ENCODE measurements around the gene LEO1. TPM values are rescaled to one million over a fixed set of nuclear protein-coding genes. Genes with fewer than 3 reads are reported as not detected.

LEO1 gene
- total and polyA plus RNA-seq, 10 of the 15 experiments (the other 5 are each of a cell fraction or from before 2014, with no cell fraction given), result 13.6 to 50.6 (median 32.4) TPM

DNA sequence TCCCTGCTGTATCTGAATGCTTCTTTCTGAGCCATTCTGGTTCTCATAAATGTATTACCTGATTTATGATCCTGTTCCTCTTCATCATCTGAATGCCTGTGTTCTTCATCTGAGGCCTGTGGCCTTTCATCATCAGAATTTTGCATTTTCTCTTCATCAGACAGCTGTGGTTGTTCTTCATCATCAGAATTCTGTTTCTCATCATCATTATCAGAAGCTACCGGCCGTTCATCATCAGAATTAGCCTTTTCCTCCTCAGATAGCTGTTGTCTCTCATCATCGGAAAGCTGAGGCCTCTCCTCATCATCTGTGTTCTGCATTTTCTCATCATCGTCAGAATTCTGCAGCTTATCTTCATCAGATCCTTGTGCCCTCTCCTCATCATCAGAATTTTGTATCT, 5.9 kb downstream of the LEO1 start:
- H3K4me2 ChIP-seq (ENCODE audit: control insufficient read depth, insufficient read depth), result no peak overlapping the region
- H4K20me1 ChIP-seq (ENCODE audit: control insufficient read depth, insufficient read depth), result no peaks in the 10 kb centered on the region
- no peak for ATAC-seq
- SMC1A ChIA-PET (ENCODE audit: uncharacterized antibody, unreplicated experiment), result interaction anchor here (1.2 kb wide), 1 partner anchor 11 kb away, joined by 3 read pairs; no protein-coding TSS in a partner anchor
- no peak for FAIRE-seq
- CTCF ChIA-PET, result interaction anchor here (1.0 to 1.7 kb wide), 4 partner anchors 47 to 219 kb away, joined by 5 to 6 read pairs (median 5); no protein-coding TSS in a partner anchor
- WGBS (ENCODE audit: insufficient coverage, insufficient replicate concordance, low lambda C conversion rate, missing lambda C conversion rate), result 97% methylated on average over 4 of the region's 4 CpGs
- DNase-seq (ENCODE audit: low read depth, low spot score), result no peak
- peaks cover 3 to 14% of the 10 kb centered on the region in 2 experiments for H3K36me3 ChIP-seq (ENCODE audit: control insufficient read depth in 2 of 2, insufficient read depth in 2 of 2, low read length in 1 of 2)
- peaks cover 39% of the 10 kb centered on the region for H3K79me2 ChIP-seq (ENCODE audit: control insufficient read depth, insufficient read depth, low read length)
- POLR2A ChIA-PET, result no interaction called here
- no peaks in the 10 kb centered on the region for H3K27me3 ChIP-seq (replicated peaks in 1 of 2; ENCODE audit: control insufficient read depth in 2 of 2, insufficient read depth in 2 of 2, low read length in 1 of 2)
- intact Hi-C loops (cut with micrococcal nuclease; ENCODE audit: unreplicated experiment) (no loop called here), in situ Hi-C loops (cut with MboI) (no loop called here)
- RAD21 ChIA-PET (ENCODE audit: unreplicated experiment), result no interaction called here
- no peak overlapping the region for H3K9ac ChIP-seq (ENCODE audit: control insufficient read depth, insufficient read depth, low read length)
- peaks cover 4% of the 10 kb centered on the region; the same call in 1 of the 3 replicates for H3K9me3 ChIP-seq (replicated peaks; ENCODE audit: control insufficient read depth, insufficient read depth, low read length)
- H3K4me3 ChIP-seq, result no peak overlapping the region
- no peak overlapping the region for H3K27ac ChIP-seq (ENCODE audit: control insufficient read depth, insufficient read depth)
- H2AFZ ChIP-seq (ENCODE audit: control insufficient read depth, low read depth, low read length), result no peak overlapping the region
- TSS peak; percentile 62 for BruUV-seq (replicated peaks)
- H3K4me1 ChIP-seq (ENCODE audit: control insufficient read depth, insufficient read depth, low read length), result no peaks in the 10 kb centered on the region
- no peak for TF ChIP-seq BHLHE40 (IDR thresholded peaks at IDR 0.05; ENCODE audit: borderline replicate concordance in 1 of 2, low read depth in 2 of 2, low read length in 1 of 2)
- TF ChIP-seq EZH2 (IDR thresholded peaks at IDR 0.05; ENCODE audit: borderline replicate concordance, control insufficient read depth, low read depth, low read length), result no peak
- TF ChIP-seq, protein P1, sequence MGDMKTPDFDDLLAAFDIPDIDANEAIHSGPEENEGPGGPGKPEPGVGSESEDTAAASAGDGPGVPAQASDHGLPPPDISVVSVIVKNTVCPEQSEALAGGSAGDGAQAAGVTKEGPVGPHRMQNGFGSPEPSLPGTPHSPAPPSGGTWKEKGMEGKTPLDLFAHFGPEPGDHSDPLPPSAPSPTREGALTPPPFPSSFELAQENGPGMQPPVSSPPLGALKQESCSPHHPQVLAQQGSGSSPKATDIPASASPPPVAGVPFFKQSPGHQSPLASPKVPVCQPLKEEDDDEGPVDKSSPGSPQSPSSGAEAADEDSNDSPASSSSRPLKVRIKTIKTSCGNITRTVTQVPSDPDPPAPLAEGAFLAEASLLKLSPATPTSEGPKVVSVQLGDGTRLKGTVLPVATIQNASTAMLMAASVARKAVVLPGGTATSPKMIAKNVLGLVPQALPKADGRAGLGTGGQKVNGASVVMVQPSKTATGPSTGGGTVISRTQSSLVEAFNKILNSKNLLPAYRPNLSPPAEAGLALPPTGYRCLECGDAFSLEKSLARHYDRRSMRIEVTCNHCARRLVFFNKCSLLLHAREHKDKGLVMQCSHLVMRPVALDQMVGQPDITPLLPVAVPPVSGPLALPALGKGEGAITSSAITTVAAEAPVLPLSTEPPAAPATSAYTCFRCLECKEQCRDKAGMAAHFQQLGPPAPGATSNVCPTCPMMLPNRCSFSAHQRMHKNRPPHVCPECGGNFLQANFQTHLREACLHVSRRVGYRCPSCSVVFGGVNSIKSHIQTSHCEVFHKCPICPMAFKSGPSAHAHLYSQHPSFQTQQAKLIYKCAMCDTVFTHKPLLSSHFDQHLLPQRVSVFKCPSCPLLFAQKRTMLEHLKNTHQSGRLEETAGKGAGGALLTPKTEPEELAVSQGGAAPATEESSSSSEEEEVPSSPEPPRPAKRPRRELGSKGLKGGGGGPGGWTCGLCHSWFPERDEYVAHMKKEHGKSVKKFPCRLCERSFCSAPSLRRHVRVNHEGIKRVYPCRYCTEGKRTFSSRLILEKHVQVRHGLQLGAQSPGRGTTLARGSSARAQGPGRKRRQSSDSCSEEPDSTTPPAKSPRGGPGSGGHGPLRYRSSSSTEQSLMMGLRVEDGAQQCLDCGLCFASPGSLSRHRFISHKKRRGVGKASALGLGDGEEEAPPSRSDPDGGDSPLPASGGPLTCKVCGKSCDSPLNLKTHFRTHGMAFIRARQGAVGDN (IDR thresholded peaks at IDR 0.05), result no peak
- TF ChIP-seq SMAD1 (IDR thresholded peaks at IDR 0.05; ENCODE audit: low read depth, partially characterized antibody), result no peak
- TF ChIP-seq NR2F1 (conservative IDR thresholded peaks at IDR 0.05), result no peak
- no peak for TF ChIP-seq TAF1 (IDR thresholded peaks at IDR 0.05; ENCODE audit: borderline replicate concordance, low read depth, low read length)
- TF ChIP-seq, protein P2, sequence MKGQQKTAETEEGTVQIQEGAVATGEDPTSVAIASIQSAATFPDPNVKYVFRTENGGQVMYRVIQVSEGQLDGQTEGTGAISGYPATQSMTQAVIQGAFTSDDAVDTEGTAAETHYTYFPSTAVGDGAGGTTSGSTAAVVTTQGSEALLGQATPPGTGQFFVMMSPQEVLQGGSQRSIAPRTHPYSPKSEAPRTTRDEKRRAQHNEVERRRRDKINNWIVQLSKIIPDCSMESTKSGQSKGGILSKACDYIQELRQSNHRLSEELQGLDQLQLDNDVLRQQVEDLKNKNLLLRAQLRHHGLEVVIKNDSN (IDR thresholded peaks at IDR 0.05; ENCODE audit: borderline replicate concordance, extremely low read length, insufficient read depth, low read depth, low read length), result no peak
- TF ChIP-seq MEF2B (IDR thresholded peaks at IDR 0.05; ENCODE audit: partially characterized antibody, poor library complexity, severe bottlenecking), result no peak
- no peak for TF ChIP-seq ESRRA (IDR thresholded peaks at IDR 0.05; ENCODE audit: low read length)
- no peak for TF ChIP-seq ZNF24 (IDR thresholded peaks at IDR 0.05)
- no peak for TF ChIP-seq GABPA (IDR thresholded peaks at IDR 0.05; ENCODE audit: low read depth)
- TF ChIP-seq ZNF274 (IDR thresholded peaks at IDR 0.05; ENCODE audit: insufficient read depth, insufficient read length), result no peak
- TF ChIP-seq, protein P3, sequence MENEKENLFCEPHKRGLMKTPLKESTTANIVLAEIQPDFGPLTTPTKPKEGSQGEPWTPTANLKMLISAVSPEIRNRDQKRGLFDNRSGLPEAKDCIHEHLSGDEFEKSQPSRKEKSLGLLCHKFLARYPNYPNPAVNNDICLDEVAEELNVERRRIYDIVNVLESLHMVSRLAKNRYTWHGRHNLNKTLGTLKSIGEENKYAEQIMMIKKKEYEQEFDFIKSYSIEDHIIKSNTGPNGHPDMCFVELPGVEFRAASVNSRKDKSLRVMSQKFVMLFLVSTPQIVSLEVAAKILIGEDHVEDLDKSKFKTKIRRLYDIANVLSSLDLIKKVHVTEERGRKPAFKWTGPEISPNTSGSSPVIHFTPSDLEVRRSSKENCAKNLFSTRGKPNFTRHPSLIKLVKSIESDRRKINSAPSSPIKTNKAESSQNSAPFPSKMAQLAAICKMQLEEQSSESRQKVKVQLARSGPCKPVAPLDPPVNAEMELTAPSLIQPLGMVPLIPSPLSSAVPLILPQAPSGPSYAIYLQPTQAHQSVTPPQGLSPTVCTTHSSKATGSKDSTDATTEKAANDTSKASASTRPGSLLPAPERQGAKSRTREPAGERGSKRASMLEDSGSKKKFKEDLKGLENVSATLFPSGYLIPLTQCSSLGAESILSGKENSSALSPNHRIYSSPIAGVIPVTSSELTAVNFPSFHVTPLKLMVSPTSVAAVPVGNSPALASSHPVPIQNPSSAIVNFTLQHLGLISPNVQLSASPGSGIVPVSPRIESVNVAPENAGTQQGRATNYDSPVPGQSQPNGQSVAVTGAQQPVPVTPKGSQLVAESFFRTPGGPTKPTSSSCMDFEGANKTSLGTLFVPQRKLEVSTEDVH (IDR thresholded peaks at IDR 0.05; ENCODE audit: low read depth, partially characterized antibody), result no peak
- TF ChIP-seq SRF (IDR thresholded peaks at IDR 0.05; ENCODE audit: low read depth in 2 of 2, low read length in 2 of 2), result no peak
- TF ChIP-seq EED (IDR thresholded peaks at IDR 0.05; ENCODE audit: low read depth), result no peak
